Activated naive CD4-positive, alpha-beta T cell treated with anti-CD3 and anti-CD28 coated beads, Interleukin-2, amount 50 U/mL, for 24 hours (primary cell): Measurements from ENCODE around the gene RRH.
A peak's percentile ranks its signal among the peaks of the same experiment; 100 is the strongest.
"Not testable (repeated sequence)": the region's sequence is repeated elsewhere in the genome, so short reads cannot be mapped to it uniquely, and the experiment has no call there.

Experiments used
- H3K27ac Mint-ChIP-seq: one replicate; pipeline ENCODE4 v1.8.0; 2021; ENCODE audit warnings: mild to moderate bottlenecking, mixed read lengths
- H3K27me3 Mint-ChIP-seq: one replicate; pipeline ENCODE4 v1.8.0; 2021; ENCODE audit warnings: mixed read lengths
- H3K36me3 Mint-ChIP-seq: one replicate; pipeline ENCODE4 v1.8.0; 2021; ENCODE audit warnings: mixed read lengths
- H3K4me1 Mint-ChIP-seq: one replicate; pipeline ENCODE4 v1.8.0; 2021; ENCODE audit warnings: mixed read lengths
- H3K4me3 Mint-ChIP-seq: one replicate; pipeline ENCODE4 v1.8.0; 2021; ENCODE audit warnings: mild to moderate bottlenecking, mixed read lengths
- H3K9me3 Mint-ChIP-seq: one replicate; pipeline ENCODE4 v1.8.0; 2021; ENCODE audit warnings: mixed read lengths

RRH gene

GRCh38 chr4:109816894-109817293, 10.9 kb upstream of the RRH start:
- Mint-ChIP-seq H3K36me3 (peaks cover 37% of the 10 kb centered on the region), H3K27me3 (no peaks in the 10 kb centered on the region), H3K4me1 (peaks cover 57% of the 10 kb centered on the region), H3K9me3 (no peaks in the 10 kb centered on the region), H3K4me3 (peak overlapping the region; percentile 94), H3K27ac (peak overlapping the region; percentile 97)

- Mint-ChIP-seq H3K9me3 (no peaks in the 10 kb centered on the region), H3K4me3 (peak overlapping the region; percentile 94), H3K27me3 (no peaks in the 10 kb centered on the region), H3K27ac (peak overlapping the region; percentile 71), H3K4me1 (peaks cover 59% of the 10 kb centered on the region), H3K36me3 (peaks cover 39% of the 10 kb centered on the region)
Observed at GRCh38 chr4:109818268-109818667, 9.5 kb upstream of the RRH start.

DNA sequence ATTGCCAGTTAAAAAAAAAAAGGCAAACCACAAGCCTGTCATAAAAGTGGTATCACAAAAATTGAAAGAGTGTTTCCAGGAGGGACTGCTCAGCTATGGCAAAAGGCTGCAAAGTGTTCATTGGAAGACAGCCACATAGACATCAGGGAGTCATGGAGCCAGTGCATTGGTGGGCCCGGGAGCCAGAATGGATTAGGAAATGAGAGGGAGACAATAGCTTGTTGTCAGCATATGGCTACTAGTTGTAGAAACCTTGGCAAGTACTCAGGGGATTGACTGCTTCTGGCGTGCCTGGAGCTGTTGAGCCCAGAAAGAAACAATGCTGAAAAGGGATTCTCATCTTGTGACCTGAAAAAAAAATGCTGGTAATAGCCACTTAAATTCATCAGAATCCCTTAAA, 7.2 kb upstream of the RRH start:
- Mint-ChIP-seq H3K9me3 (no peaks in the 10 kb centered on the region), H3K27me3 (no peaks in the 10 kb centered on the region), H3K4me1 (peaks cover 54% of the 10 kb centered on the region), H3K36me3 (peaks cover 43% of the 10 kb centered on the region), H3K27ac (peak overlapping the region; percentile 87), H3K4me3 (peak overlapping the region; percentile 53)

GRCh38 chr4:109821185-109821584, 6.6 kb upstream of the RRH start:
- peak overlapping the region; percentile 73 for H3K27ac Mint-ChIP-seq
- no peaks in the 10 kb centered on the region for H3K9me3 Mint-ChIP-seq
- peaks cover 38% of the 10 kb centered on the region for H3K36me3 Mint-ChIP-seq
- no peaks in the 10 kb centered on the region for H3K27me3 Mint-ChIP-seq
- peak overlapping the region; percentile 45 for H3K4me3 Mint-ChIP-seq
- H3K4me1 Mint-ChIP-seq: peaks cover 49% of the 10 kb centered on the region

- peaks cover 9% of the 10 kb centered on the region for H3K36me3 Mint-ChIP-seq
- no peaks in the 10 kb centered on the region for H3K27me3 Mint-ChIP-seq
- H3K4me1 Mint-ChIP-seq: peaks cover 4% of the 10 kb centered on the region
- no peak overlapping the region for H3K4me3 Mint-ChIP-seq
- H3K27ac Mint-ChIP-seq: no peak overlapping the region
- H3K9me3 Mint-ChIP-seq: no peaks in the 10 kb centered on the region
Observed at GRCh38 chr4:109826719-109827118, 1.1 kb upstream of the RRH start.

- Mint-ChIP-seq H3K27ac (no peak overlapping the region), H3K9me3 (no peaks in the 10 kb centered on the region), H3K36me3 (peaks cover 12% of the 10 kb centered on the region), H3K4me3 (no peak overlapping the region), H3K27me3 (no peaks in the 10 kb centered on the region), H3K4me1 (no peaks in the 10 kb centered on the region)
Observed at GRCh38 chr4:109833756-109834155, 6.0 kb downstream of the RRH start.

- H3K27me3 Mint-ChIP-seq: no peaks in the 10 kb centered on the region
- H3K4me3 Mint-ChIP-seq: no peak overlapping the region
- H3K9me3 Mint-ChIP-seq: no peaks in the 10 kb centered on the region
- no peaks in the 10 kb centered on the region for H3K4me1 Mint-ChIP-seq
- H3K27ac Mint-ChIP-seq: no peak overlapping the region
- H3K36me3 Mint-ChIP-seq: peaks cover 19% of the 10 kb centered on the region
Observed at GRCh38 chr4:109836985-109837384, 9.2 kb downstream of the RRH start.

- no peak overlapping the region for H3K4me3 Mint-ChIP-seq
- no peaks in the 10 kb centered on the region for H3K27me3 Mint-ChIP-seq
- no peaks in the 10 kb centered on the region for H3K4me1 Mint-ChIP-seq
- H3K36me3 Mint-ChIP-seq: peaks cover 2% of the 10 kb centered on the region
- H3K27ac Mint-ChIP-seq: no peak overlapping the region
- H3K9me3 Mint-ChIP-seq: no peaks in the 10 kb centered on the region
Observed at GRCh38 chr4:109846395-109847098, 18.8 kb downstream of the RRH start.

DNA sequence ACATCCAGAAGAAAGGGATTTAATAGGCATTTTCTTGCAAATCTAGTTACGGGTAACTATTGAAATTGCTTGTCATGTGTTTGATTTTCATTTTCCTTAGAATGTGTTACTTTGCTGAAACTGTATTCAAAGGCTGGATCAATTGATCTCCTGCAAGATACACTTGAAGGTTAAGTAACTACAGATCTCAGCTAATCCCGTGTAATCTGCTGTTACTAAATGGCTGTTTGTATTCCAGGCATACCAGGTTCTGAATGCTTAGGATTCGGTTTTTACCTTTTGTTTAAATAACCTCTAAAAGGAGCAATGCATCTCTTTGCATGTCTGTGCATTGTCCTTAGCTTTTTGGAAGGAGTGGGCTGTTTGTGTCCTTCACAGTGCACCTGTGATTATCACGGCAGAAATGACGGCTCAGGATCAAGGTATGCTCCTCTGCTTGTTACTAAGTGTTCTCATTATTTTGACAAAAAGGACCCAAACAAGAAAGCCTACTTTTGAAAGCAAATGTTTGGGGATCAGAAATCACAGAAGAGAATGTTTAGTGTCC, 20.2 kb downstream of the RRH start, which contains the start of gene LRIT3:
Gene LRIT3 (plus strand): TSS at position 212 of the 547 bp plus-strand sequence. CDS start 95 bp downstream, at position 307.
- no peak within 1 kb of the TSS for H3K27ac Mint-ChIP-seq
- H3K4me1 Mint-ChIP-seq: peaks cover 4% of the 10 kb centered on the region
- no peak within 1 kb of the TSS for H3K4me3 Mint-ChIP-seq
- no peaks in the 10 kb centered on the region for H3K9me3 Mint-ChIP-seq
- peaks cover 2% of the 10 kb centered on the region for H3K36me3 Mint-ChIP-seq
- H3K27me3 Mint-ChIP-seq: no peaks in the 10 kb centered on the region

GRCh38 chr4:109848501-109848900, 20.7 kb downstream of the RRH start:
- Mint-ChIP-seq H3K9me3 (no peaks in the 10 kb centered on the region), H3K4me3 (no peak overlapping the region), H3K36me3 (peaks cover 6% of the 10 kb centered on the region), H3K27me3 (no peaks in the 10 kb centered on the region), H3K27ac (no peak overlapping the region), H3K4me1 (peaks cover 7% of the 10 kb centered on the region)

DNA sequence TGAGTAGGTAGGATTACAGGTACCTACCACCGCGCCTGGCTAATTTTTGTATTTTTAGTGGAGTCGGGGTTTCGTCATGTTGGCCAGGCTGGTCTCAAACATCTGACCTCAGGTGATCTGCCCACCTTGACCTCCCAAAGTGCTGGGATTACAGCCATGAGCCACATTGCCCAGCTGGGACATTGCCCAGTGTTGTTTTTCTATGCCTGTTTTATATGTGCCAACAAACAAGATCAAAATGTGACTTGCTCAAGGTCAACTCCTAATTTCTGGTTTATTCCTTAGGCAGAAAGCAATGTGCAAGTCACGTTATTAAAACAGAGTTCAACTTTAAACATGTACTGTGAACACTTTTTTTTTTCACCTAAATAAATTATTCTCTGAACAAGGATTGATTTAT, 22.8 kb downstream of the RRH start:
- H3K9me3 Mint-ChIP-seq: no peaks in the 10 kb centered on the region
- H3K4me3 Mint-ChIP-seq: no peak overlapping the region
- H3K36me3 Mint-ChIP-seq: peaks cover 11% of the 10 kb centered on the region
- peaks cover 7% of the 10 kb centered on the region for H3K4me1 Mint-ChIP-seq
- no peak overlapping the region for H3K27ac Mint-ChIP-seq
- H3K27me3 Mint-ChIP-seq: no peaks in the 10 kb centered on the region

GRCh38 chr4:109859426-109860300, 31.9 kb downstream of the RRH start:
- not testable (repeated sequence) for H3K4me3 Mint-ChIP-seq, H3K9me3 Mint-ChIP-seq, H3K4me1 Mint-ChIP-seq, H3K27ac Mint-ChIP-seq, H3K27me3 Mint-ChIP-seq
- peaks cover 23% of the 10 kb centered on the region for H3K36me3 Mint-ChIP-seq

- Mint-ChIP-seq H3K4me1 (no peaks in the 10 kb centered on the region), H3K4me3 (no peak overlapping the region), H3K27me3 (no peaks in the 10 kb centered on the region), H3K36me3 (peaks cover 15% of the 10 kb centered on the region), H3K27ac (no peak overlapping the region), H3K9me3 (no peaks in the 10 kb centered on the region)
Observed at GRCh38 chr4:109861271-109861670, 33.5 kb downstream of the RRH start.

- peaks cover 15% of the 10 kb centered on the region for H3K36me3 Mint-ChIP-seq
- H3K4me1 Mint-ChIP-seq: no peaks in the 10 kb centered on the region
- no peak overlapping the region for H3K4me3 Mint-ChIP-seq
- H3K27ac Mint-ChIP-seq: no peak overlapping the region
- no peaks in the 10 kb centered on the region for H3K27me3 Mint-ChIP-seq
- no peaks in the 10 kb centered on the region for H3K9me3 Mint-ChIP-seq
Observed at GRCh38 chr4:109861916-109862511, 34.2 kb downstream of the RRH start.

- H3K36me3 Mint-ChIP-seq: peaks cover 9% of the 10 kb centered on the region
- no peak overlapping the region for H3K27ac Mint-ChIP-seq
- no peak overlapping the region for H3K4me3 Mint-ChIP-seq
Observed at GRCh38 chr4:109864134-109864533, 36.4 kb downstream of the RRH start.

More at GRCh38 chr4:109864134-109864533, 36.4 kb downstream of the RRH start:
- H3K27me3 Mint-ChIP-seq: no peaks in the 10 kb centered on the region
- H3K4me1 Mint-ChIP-seq: no peaks in the 10 kb centered on the region
- no peaks in the 10 kb centered on the region for H3K9me3 Mint-ChIP-seq
